ENCODE data around the gene PPIE.

PPIE gene

GRCh38 chr1:39788758-39789570 lies 50.3 kb downstream of the PPIE start, which contains the start of gene BMP8B:
Gene BMP8B, minus strand, starts transcription at chr1:39788865. Its CDS starts 380 bp downstream, at chr1:39788485.
- peak within 1 kb of the TSS; percentile 41 for H3K4me3 ChIP-seq (ENCODE audit: low read length)
- DNase-seq (ENCODE audit: low read depth, low spot score): no peak

GRCh38 chr1:39789571-39790110 lies 51.0 kb downstream of the PPIE start:
- no peak for DNase-seq (ENCODE audit: low read depth, low spot score)
- H3K4me3 ChIP-seq (ENCODE audit: low read length): peak overlapping the region; percentile 41

GRCh38 chr1:39791838-39792237 lies 53.2 kb downstream of the PPIE start:
- no peak for DNase-seq (ENCODE audit: low read depth, low spot score)
- no peak overlapping the region for H3K4me3 ChIP-seq (ENCODE audit: low read length)

- no peak overlapping the region for H3K4me3 ChIP-seq (ENCODE audit: low read length)
These were observed 57.0 kb downstream of the PPIE start for GRCh38 chr1:39795651-39796050.

GRCh38 chr1:39798859-39799769 lies 60.4 kb downstream of the PPIE start:
- DNase-seq (ENCODE audit: low read depth, low spot score): peak; percentile 91
- peak overlapping the region; percentile 45 for H3K4me3 ChIP-seq (ENCODE audit: low read length)

More at GRCh38 chr1:39795651-39796050, 57.0 kb downstream of the PPIE start:
- no peak for DNase-seq (ENCODE audit: low read depth, low spot score)

- DNase-seq (ENCODE audit: low read depth, low spot score): peak; percentile 29
- peak overlapping the region; percentile 45 for H3K4me3 ChIP-seq (ENCODE audit: low read length)
These were observed 61.2 kb downstream of the PPIE start for GRCh38 chr1:39799770-39800470.

GRCh38 chr1:39800471-39800835 lies 61.8 kb downstream of the PPIE start:
- no peak overlapping the region for H3K4me3 ChIP-seq (ENCODE audit: low read length)
- no peak for DNase-seq (ENCODE audit: low read depth, low spot score)

- H3K4me3 ChIP-seq (ENCODE audit: low read length): no peak overlapping the region
- no peak for DNase-seq (ENCODE audit: low read depth, low spot score)
These were observed 64.0 kb downstream of the PPIE start for GRCh38 chr1:39802496-39803260.

GRCh38 chr1:39805385-39805784 lies 66.7 kb downstream of the PPIE start:
- DNase-seq (ENCODE audit: low read depth, low spot score): no peak
- no peak overlapping the region for H3K4me3 ChIP-seq (ENCODE audit: low read length)

- no peak for DNase-seq (ENCODE audit: low read depth, low spot score)
- H3K4me3 ChIP-seq (ENCODE audit: low read length): no peak overlapping the region
These were observed 70.3 kb downstream of the PPIE start for GRCh38 chr1:39808784-39809517.

GRCh38 chr1:39812913-39813312 lies 74.2 kb downstream of the PPIE start:
- DNase-seq (ENCODE audit: low read depth, low spot score): no peak
- no peak overlapping the region for H3K4me3 ChIP-seq (ENCODE audit: low read length)

All from Jurkat, Clone E6-1 (cell line).